Measurements from ENCODE around the gene GZF1.
A peak's percentile ranks its signal among the peaks of the same experiment; 100 is the strongest.

GZF1 gene

GRCh38 chr20:23415959-23416583 is 54.1 kb downstream of the GZF1 start:
- H3K27ac ChIP-seq: no peak overlapping the region
- TF ChIP-seq CTCF (conservative IDR thresholded peaks at IDR 0.05) (no peak), ZFX (IDR thresholded peaks at IDR 0.05) (no peak)

- no peak overlapping the region for H3K27ac ChIP-seq
- TF ChIP-seq ZFX (IDR thresholded peaks at IDR 0.05): no peak
- no peak for TF ChIP-seq CTCF (conservative IDR thresholded peaks at IDR 0.05)
Observed at GRCh38 chr20:23417861-23418260, 55.9 kb downstream of the GZF1 start.

GRCh38 chr20:23419657-23419994 is 57.6 kb downstream of the GZF1 start:
- TF ChIP-seq ZFX (IDR thresholded peaks at IDR 0.05) (no peak), CTCF (conservative IDR thresholded peaks at IDR 0.05) (no peak)
- no peak overlapping the region for H3K27ac ChIP-seq

GRCh38 chr20:23419995-23420901 is 58.3 kb downstream of the GZF1 start:
- H3K27ac ChIP-seq: peak overlapping the region; percentile 81
- no peak for TF ChIP-seq CTCF (conservative IDR thresholded peaks at IDR 0.05)
- no peak for TF ChIP-seq ZFX (IDR thresholded peaks at IDR 0.05)

GRCh38 chr20:23420943-23421931 is 59.3 kb downstream of the GZF1 start, which contains the start of gene NAPB:
Gene NAPB (minus strand): TSS chr20:23421488. CDS start chr20:23421402, 86 bp downstream.
- peak within 1 kb of the TSS; percentile 81 for H3K27ac ChIP-seq
- TF ChIP-seq CTCF (conservative IDR thresholded peaks at IDR 0.05) (peak; percentile 24; the same call in 1 of the 2 replicates), ZFX (IDR thresholded peaks at IDR 0.05) (no peak)

Data from C4-2B (cell line).